Mesenteric fat pad (tissue), 1 donor: ENCODE measurements around the gene P4HB. TPM values are rescaled to one million over a fixed set of nuclear protein-coding genes. Genes with fewer than 3 reads are reported as not detected.

Experiments used
- DNase-seq: peaks from one replicate; pipeline ENCODE4 v3.0.0-alpha.2; 2020; ENCODE audit warnings: low spot score
- total RNA-seq: library from RNA; stranded (reverse); fragmentation: NEBNext Ultra II Directional; extraction: Animal tissue kit (Norgen Biotek cat#: 25700); gene quantifications from one replicate; pipeline ENCODE4 v1.2.1, GENCODE V29; 2021
- donor health status: DM: yes; HTN: yes; CAD: no.

The P4HB gene
- total RNA-seq, 1 donor from 2014 or later, result 575 TPM

DNA sequence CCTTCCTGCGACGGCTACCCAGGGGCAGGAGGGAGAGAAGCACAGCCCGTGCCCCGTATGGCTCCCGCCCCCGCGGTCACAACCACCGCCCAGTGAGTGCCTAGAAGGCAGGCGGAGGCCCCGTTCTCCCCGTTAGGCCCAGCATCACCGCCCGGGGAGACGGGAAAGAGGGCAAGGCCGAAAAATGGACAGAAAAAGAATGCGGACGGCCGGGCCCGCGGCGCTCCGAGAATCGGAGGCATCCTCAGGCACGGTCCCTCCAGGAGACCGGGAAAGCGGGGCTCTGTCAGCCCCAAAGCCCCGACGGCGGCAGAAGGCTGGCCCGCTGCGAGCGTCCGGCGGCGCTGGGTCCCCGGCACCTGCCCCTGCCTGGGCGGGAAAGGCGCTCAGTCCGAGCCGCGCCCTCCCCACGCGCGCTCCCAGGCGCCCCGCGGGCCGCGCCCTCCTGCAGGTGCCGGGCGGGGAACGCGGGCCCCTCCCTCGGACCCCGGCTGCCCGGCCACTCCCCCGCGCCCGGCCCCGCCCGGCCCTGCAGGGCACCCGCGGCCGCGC, 27.7 kb downstream of the P4HB start:
- no peak for DNase-seq

DNA sequence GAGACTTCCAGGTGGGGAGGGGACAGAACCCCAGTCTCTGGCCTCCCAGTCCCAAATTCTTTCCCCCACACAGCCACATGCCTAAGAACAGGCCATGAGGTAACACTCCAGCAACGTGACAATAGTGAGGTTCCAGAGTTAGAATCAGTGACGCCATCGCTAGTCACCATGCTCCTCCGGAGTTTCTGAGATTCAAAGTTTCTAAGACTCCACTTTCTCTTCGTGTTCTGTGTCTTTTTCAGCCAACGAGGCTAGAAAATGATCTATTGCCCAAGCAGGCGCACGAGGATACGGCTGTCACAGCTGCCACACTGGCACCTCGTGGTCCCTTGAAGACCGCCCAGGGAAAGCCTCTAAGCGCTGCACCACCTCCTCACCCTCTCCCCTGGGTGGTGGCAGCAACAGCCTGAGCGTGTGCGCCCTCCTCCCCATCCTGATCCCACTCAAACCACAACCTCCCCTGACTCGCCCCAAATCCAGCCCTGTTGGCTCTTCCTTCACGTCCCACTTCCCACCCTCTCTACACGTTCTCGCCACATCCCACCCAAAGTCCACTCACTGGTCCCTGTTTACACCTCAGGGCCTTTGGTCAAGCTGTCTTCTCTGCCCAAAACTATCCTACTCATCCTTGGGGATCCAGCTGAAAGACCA, 28.3 kb downstream of the P4HB start:
- DNase-seq, result no peak

DNA sequence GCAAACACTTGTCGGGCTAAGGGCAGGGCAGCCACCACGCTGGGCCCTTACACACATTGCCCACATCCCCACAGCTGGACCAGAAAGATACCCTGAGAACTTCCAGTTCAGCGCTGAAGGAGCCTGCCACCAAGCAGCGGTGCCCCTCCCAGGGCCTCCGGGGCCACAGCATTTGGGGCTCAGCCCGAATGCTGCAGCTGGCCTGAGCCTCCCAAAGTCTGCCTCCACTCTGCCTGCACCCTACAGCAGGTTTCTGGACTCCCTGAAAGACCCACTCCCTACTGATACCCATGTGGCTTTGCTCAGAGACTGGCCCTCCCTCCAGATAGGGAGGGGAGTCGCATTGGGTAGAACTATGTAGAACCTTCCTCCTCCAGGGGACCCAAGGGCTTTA, 28.8 kb downstream of the P4HB start:
- DNase-seq, result no peak

DNA sequence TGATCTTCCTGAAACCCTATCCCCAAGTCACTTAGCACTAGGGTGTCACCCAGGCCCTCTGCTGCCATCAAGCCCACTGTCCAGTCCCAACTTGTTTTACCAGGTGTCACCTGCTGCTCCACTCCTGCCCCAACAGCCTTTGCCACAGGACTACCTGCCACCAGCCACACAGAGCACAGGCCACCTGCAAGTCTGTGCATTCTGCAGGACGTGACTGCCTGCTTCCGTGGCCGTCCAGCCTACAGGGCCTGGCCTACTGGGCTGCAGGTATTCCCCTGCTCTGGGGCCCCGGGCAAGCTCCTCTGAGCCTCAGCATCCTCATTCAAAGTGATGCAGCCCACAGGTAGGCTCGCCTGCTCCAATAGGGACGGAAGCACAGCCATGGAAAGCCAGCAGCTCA, 30.5 kb downstream of the P4HB start:
- no peak for DNase-seq

DNA sequence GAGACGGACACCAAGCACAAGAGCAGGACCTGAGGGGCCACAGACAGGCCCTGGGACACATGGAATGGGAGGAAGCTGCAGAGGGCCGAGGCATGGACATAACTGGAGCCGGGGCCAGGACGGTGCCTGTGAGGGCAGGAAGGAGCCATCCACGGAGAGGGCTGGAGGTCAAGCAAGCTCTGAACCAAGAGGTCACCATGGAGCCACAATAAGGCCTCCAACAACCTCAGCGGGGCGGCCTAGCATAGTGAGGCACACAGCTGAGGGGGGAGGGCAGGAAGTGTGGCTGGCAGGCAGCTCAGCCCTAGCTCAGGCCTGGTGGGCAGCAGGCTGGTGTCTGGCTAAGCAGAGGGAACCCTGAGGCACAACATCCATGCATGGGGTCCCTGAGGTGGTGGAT, 31.7 kb downstream of the P4HB start:
- no peak for DNase-seq

DNA sequence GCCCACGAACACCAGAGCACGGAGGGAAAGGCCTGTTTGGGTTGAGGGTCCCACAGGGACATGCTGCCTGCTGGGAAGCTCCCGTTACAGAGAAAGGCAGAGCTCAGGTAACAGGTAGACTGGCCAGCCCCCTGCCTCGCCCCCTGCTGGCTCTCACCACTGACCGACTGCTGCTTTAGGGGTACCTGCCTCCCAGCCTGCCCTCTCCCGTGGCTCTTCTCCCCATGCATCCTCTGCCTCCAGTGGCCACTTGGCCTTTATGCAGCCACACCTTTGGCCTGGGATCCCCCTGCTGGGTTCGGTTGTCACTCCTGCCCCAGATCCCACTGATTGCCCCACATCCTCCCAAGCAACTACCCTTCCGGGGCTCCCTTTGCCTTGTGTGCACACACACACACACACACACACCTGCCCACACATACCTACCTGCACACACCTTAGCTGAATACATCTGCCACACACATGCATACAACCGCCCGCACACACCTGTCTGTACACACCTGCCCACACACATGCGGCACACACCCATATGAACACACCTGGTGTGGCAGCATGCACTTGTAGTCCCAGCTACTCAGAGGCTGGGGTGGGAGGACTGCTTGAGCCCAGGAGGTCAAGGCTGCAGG, 34.4 kb downstream of the P4HB start:
- DNase-seq, result no peak

DNA sequence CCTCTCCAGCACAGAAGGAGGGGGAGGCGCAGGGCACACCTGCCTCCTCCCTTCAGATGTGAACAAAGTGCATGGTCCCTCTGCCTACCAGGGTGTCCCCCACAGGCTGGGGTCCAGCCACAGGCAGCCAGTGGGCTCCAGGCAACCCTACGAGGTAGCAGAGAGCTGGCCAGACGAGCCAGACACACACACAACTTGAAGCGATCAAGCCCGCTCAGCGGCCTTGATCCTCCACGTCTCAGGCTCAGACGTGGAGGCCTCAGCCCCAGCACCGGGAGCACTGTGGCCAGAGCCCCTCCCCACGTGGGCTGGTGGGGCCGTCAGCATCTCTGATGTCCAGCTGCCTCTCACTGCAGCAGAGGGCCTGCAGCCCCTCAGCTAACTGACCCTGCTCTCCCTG, 35.7 kb downstream of the P4HB start:
- DNase-seq, result no peak

DNA sequence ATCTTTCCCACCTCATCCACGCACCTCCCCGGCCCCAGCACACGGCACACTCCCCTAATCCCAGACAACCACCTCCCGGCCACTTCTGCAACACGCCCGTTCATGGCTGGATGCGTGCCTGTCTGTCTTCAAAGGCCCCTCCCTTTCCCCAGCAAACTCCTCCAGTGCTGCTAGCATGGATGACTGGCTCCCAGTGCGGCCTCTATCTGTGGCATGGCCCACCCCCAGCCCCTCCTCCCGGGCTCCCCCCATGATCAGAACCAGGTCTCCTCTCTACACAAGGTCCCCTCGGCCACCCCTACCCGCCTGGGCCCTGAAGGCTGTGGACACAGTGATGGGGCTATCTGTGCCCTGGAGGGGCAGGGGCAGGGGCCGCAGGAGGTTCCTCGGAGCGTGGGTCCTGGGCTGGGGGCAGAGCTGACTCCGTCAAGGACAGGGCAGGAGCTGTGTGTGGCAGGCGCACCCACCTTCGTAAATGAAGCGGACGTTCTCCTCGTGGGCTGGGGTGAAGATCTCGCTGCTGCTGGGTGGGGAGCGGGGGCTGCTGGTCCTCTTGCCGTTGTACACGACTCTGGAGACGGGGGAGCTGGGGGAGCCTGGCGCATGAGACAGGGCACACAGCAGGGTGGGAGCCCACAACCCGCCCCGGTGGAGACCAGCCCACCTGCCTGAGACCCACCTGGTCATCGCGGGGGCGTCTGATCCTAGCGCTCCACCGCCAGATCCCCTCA, 36.4 kb downstream of the P4HB start:
- DNase-seq, result no peak

DNA sequence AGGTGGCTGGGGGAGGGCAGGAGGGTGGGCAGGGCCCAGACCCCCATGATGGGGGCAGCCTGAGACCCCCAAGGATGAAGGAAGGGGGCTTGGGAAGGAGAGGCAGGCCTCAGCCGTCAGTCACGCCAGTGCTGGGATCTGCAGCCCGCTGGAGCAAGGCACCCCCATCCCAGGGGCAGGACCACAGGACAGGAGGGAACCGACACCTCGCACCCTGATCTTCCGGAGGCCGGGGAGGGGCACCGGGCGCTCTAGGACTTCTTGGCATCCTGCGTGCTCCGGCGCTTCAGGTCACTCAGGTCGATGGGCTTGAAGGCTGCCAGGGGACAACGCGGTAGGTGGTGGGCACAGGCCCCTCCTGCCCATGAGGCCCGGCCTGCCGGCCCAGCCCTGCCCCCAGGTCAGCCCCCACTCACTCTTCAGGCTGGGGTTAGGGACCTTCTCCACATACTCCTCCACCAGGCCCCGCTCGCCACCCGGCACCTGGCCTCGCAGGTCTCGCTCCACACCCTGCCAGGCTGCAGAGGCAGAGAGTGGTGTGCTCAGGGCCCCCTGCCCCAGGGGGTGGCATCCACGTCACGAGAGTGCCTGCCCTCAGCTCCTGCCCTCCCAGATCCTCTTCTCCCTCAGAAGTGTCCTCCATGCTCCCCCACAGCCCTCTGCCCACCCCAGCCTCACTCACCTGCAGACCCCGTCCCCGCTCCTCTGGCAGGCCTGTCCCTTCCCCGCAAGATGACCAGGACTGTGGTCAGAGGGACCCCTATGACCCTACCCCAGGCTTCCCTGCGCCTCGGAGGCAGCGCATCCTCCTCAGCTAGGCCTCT, 37.1 kb downstream of the P4HB start:
- no peak for DNase-seq

DNA sequence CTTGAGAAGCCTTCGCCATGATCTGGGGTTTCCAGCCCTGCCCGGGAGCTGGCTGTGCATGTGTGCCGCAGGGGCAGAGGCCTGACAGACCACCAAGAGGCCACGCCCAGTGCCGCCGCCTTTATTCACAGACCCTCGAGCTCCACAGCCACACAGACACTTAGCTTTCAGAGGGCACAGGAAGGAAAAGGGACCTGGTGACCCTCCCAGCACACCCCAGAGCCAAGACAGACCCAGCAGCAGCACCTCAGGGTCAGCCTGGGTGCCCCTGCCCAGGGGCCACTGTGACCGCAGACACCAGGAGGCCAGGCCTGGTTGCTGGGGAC, 38.1 kb downstream of the P4HB start:
- no peak for DNase-seq

DNA sequence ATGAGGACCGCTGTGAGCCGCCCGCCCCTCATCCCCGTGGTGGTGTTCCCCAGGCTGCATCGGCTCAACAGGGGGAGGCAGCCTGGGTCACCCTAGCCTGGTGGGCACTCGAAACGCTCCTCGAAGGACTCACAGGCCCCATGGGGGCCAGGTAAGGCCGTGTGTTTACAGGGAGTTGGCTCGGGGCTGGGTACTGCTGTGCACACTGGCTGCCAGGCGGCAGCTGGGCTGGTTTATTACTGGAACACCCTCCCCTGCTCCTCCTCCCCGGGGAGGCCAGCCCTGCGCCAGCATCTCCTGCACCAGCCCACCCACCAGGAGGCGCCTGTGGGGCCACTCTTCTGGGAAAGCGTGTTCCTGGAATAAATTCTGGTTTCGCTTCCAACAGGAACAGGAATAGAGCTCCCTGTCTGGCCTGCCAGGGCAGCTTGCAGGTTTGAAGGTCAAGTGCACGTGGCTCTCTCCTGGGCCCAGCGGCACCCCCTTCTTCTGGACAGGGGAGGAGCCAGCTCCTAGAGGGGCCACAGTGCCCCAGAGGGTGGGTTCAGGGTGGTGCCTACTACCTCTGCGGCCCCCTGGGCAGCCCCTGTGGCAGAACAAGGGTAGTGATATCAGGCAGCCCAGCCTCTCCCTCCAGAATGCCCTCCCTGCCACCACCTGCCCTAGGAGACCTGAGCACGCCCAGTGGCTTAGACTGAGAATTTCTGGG, 38.6 kb downstream of the P4HB start:
- DNase-seq, result no peak

DNA sequence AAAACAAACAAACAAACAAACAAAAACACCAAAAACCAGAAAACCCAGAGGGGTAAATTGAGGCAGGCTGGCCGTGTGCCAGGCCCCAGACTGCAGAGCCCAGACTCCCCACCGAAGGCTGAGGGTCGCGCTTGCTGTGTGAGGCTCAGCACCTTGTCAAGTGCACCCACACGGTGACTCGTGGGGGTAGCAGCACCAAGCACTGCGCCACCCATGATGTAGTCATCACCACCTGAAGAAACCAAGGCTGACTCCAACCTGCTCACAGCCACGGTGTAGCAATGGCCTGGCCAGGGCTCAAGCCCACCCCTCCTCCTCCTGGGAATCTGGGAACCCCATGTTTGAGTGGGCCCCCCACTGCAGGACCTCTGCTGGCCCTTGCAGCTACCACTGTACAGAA, 39.2 kb downstream of the P4HB start:
- no peak for DNase-seq

DNA sequence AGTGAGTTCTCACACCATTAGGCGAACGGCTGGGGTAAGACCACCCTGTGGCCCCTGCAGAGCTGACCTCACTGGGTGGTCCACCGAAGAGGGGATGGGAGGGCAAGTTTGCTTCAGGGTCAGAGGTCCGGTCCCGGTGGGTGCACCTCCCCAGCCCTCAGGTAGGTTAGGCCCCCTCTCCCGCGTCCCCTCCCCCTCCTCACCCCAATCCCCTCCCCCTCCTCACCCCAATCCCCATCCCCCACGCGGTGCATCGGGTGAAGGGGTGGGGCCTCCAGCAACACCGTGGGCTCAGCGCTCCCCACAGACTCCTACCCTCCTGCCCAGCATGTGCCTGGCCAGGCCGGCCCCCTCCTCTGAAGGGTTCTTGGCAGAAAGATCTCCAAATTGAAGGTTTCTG, 40.6 kb downstream of the P4HB start:
- no peak for DNase-seq

DNA sequence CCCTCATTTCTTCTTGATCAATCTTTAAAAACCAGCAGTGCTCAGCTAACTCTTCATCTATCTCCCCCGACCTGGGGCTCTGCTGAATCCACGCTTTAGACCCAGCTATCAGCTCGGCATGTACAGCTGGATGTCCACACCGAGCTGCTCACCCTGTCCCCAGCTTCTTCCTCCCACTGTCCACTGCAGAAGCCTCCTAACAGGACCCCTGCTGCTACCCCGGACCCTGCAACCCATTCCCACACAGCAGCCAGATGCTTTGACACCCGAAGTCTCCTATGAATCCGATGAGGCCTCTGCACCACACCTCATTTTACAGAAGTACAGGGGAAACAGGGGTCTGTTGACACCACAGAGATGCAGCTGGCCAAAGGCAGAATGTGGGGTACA, 42.6 kb downstream of the P4HB start:
- no peak for DNase-seq

DNA sequence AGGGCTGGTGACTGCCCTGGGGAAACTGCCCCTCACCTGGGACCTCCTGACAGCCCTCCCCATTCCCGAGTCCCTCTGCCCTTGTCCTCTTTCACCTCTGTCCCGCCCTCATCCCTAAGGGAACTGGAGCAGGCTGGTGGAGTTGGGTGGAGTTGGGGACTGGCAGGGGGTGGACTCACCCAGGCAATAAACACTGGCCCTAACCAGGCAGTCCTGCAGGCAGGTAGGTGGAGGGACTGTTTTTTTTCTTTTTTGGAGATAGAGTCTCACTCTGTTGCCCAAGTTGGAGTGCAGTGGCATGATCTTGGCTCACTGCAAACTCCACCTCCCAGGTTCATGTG, 44.7 kb downstream of the P4HB start:
- DNase-seq, result no peak

DNA sequence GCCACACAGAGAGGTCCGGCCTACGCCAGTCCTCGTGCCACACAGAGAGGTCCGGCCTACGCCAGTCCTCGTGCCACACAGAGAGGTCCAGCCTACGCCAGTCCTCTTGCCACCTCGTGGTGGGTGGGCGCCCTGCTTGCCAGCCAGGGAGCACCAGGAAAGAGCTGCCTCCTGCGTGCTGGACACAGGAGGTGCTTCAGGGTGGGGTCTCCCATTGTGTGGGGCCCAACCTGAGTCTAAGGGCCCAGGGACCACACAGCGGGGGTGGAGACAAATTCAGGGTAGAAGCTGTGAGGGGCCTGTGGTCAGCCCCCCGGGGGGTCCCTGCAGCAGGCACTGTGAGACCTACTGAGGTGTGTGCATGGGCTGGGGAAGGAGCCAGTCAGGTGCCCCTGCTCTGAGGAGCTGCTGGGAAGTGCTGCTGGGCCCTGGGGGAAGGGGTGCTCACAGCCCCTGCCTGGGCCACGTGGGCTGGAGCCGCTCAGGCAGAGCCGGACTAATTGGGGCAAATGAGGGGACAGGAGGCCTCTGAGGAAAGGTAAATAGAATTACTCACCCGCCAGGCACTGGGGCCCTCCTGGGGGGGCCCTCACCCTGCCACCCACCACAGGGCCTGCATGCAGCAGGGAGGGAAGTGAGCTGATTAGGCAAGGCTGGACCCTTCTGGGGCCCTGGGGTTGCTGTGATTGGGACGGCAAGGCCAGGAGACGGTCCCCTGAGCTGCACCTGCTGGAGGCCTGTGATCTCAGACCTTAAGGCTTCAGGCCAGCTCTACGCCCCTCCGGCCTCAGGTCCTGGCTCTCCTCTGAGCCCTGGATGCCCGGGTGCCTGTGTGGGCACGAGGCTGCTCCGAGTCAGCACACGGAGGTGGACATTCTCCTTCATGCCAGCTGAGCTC, 45.3 kb downstream of the P4HB start:
- no peak for DNase-seq

DNA sequence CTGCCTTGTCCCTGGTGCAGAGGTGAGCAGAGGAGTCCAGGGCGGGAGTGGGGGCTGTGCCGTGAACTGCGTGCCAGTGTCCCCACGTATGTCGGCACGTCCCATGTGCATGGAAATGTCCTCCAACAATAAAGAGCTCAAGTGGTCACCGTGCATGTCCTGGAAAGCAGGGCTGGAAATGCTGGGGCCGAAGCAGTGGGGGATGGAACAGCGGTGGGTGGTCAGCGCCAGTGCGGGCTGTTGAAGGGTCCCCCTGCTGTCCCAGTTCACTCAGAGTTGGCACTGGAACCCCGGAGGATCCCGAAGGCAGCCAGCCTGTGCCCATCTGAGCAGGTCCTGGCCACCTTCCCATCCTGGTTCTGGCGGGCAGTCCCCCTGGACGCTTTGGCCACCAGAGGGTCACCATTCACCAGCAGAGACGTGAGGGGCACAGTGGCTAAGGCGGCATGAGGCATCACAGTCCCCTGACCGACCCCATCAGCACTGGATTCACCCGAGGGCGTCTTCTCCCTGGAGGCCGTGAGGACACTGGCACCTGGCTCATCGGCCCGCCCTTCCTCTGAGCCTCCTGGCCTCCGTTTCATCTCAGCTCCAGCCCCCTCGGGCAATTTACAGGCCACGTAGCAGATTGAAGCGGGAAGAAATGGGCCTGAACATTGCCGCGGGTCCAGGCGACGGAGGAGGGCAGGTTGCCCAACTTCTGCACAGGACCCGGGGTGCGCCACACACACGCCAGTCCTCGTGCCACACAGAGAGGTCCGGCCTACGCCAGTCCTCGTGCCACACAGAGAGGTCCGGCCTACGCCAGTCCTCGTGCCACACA, 46.3 kb downstream of the P4HB start:
- DNase-seq, result no peak

DNA sequence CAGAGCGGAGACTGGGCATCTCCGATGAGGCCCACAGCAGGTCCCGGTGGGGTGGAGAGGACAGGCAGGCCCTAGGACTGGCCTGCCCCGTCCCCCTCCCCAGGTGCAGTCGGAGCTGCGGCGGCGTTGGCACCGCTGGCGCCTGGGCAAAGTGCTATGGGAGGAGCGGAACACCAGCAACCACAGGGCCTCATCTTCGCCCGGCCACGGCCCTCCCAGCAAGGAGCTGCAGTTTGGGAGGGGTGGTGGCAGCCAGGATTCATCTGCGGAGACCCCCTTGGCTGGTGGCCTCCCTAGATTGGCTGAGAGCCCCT, 47.0 kb downstream of the P4HB start:
- DNase-seq, result no peak

DNA sequence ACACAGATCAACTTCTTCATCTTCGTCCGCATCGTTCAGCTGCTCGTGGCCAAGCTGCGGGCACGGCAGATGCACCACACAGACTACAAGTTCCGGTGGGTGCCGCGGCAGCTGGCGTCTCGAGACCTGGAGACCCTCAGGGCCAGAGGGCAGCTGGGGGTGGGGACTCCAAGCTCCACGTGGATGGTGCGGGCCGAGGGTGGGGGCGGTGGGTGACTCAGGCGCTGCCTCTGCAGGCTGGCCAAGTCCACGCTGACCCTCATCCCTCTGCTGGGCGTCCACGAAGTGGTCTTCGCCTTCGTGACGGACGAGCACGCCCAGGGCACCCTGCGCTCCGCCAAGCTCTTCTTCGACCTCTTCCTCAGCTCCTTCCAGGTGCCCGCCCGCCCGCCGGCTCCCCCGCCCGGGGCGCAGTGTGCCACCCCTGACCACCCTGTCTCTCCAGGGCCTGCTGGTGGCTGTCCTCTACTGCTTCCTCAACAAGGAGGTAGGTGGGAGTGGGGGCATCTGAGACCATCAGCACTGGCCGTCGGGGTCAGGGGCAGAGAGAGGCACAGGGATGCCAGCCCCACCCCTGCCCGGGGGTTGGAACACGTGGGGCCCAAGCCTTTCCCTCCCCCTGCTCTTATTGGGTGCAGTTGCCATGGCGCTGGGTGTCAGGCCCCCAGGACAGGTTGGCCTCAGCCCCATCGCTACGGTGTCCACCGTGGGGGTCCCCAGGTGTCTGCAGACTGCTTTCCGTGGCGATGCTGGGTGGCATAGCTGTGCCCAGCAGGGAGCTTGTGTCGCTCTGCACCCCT, 47.6 kb downstream of the P4HB start:
- no peak for DNase-seq
